Measurements from ENCODE around the gene SDR42E2.
"Not testable (repeated sequence)": the region's sequence is repeated elsewhere in the genome, so short reads cannot be mapped to it uniquely, and the experiment has no call there.

The SDR42E2 gene

DNA sequence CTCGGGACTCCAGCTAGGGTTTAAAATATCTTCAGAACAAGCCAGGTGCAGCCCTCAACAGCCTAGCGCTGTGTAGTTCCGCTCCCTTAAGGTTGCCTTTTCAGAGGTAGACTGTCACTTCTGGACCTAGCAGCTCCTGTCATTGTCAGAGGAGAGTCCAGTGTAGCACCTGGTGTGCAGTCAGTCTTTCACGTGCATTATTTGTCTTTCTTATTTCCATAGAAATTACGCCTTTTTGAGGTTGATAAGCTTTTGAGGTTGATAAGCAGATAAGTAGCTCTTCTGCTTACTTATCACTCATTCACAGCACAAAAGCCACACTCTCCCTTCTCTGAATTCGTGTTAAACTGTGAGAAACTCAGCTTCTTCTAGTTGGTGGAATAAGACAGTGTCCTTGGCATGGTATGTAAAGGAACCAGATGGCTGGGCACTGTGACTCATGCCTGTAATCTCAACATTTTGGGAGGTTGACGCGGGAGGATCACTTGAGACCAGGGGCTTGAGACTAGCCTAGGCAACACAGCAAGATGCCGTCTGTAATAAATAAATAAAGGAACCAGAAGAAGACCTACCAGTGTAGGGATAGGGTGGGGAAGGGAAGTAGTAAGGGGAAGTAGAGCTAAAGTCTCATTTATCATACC lies 54.0 kb downstream of the SDR42E2 start:
- DNase-seq = no peak

DNA sequence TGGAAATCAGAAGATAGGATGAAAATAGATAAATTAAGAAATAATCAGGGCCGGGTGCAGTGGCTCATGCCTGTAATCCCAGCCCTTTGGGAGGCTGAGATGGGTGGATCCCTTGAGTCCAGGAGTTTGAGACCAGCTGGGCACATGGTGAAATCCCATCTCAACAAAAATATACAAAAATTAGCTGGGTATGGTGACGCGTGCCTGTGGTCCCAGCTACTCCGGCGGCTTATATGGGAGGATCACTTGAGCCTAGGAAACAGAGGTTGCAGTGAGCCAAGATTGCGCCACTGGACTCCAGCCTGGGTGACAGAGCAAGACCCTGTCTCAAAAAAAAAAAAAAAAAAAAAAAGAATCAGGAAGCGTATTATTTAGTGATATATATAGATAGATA lies 54.5 kb downstream of the SDR42E2 start:
- not testable (repeated sequence) for DNase-seq

- no peak for DNase-seq
These were observed 55.8 kb downstream of the SDR42E2 start for GRCh38 chr16:22217890-22218730.

DNA sequence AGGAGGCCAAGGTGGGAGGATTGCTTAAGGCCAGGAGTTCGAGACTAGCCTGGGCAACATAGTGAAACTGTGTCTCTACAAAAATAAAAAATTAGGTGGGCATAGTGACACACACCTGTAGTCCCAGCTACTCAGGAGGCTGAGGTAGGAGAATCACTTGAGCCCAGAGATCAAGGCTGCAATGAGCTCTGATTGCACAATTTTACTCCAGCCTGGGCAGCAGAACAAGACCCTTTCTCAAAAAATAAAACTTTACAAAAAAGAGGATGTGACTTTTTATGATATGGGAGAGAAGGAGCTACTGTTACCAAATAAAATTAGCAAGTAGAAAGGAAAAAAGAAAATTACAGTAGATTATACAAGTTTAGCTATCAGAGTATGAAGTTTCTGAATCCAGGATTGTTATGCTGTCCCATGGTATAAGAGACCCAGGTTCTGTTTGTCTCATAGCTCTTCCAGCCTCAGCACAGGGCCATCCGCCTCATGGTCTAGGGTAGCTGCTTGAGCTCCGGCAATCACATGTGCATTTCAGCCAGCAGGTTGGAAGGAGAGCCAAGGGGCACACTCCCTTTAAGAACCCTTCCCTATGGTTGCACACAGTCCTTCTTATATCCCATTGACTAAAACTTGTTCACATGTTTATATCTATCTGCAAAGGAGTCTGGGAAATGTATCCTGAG lies 57.2 kb downstream of the SDR42E2 start:
- no peak for DNase-seq

- no peak for DNase-seq
These were observed 57.7 kb downstream of the SDR42E2 start for GRCh38 chr16:22220069-22220440.

DNA sequence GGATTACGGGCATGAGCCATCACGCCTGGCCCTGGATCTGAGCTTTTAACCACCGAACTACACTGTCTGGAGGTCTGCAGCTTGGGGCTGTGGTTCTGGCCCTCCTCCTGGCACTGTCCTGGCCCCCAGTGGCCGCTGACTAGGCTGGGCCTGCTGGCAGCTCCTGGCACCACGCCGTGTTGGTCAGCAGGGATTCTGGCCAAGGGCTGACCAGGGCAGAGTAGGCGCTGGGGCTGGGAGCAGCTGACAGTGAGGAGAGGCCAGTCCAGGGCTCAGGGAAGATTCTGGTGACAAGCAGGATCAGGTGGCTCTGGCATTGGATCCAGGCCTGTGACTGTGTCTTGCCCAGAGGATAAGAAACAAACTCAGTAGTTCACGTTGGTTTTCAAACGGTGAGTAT lies 58.4 kb downstream of the SDR42E2 start:
- no peak for DNase-seq

DNA sequence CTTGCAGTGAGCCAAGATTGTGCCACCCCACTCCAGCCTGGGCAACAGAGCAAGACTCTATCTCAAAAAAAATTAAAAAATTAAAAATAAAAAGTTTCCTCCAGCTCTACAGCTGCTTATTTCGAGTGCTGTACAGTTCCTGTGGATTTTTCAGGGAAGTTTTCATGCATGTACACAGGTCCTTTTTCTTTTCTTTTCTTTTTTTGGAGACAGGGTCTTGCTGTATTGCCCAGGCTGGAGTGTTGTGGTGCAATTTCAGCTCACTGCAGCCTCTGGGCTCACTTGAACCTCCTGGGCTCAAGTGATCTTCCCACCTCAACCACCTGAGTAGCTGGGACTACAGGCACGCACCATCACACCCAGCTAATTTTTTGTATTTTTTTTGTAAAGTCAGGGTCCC lies 59.7 kb downstream of the SDR42E2 start:
- no peak for DNase-seq

DNA sequence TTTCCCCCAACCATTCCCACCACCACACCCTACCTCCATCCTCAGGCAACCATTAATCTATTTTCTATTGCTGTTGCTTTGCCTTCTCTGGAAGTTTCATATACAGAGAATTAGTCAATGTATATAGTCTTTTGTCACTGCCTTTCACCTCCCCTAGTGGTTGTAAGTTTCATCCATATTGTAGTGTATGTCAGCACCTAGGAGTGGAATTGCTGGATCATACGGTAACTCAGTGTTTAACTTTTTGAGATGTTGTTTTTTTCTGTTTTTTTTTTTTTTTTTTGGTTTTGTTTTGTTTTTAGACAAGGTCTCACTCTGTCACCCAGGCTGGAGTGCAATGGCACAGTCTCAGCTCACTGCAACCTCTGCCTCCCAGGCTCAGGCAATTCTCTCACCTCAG lies 60.7 kb downstream of the SDR42E2 start:
- DNase-seq = no peak

DNA sequence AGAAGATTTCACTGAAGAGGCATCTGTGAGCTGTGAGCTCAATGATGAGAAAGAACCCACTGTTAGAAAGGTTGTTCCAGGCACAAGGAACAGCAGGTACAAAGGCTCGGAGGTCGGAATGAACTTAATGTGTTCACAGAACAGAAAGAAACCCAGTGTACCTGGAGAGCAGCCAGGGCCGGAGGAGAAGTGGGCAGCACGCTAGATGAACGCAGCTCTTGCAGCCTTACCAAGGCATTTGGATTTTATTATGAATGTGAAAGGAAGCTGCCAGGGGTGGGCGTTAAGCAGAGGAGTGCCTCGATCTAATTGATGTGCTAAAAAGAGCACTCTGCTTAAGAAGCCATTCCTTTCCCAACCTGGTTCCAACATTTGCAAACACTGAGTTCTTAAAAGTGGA lies 62.8 kb downstream of the SDR42E2 start:
- DNase-seq = no peak

- no peak for DNase-seq
These were observed 67.6 kb downstream of the SDR42E2 start for GRCh38 chr16:22229889-22230288.

GRCh38 chr16:22232277-22233036 lies 70.2 kb downstream of the SDR42E2 start:
- DNase-seq = peak; percentile 27

GRCh38 chr16:22233037-22233372 lies 70.7 kb downstream of the SDR42E2 start:
- no peak for DNase-seq

DNA sequence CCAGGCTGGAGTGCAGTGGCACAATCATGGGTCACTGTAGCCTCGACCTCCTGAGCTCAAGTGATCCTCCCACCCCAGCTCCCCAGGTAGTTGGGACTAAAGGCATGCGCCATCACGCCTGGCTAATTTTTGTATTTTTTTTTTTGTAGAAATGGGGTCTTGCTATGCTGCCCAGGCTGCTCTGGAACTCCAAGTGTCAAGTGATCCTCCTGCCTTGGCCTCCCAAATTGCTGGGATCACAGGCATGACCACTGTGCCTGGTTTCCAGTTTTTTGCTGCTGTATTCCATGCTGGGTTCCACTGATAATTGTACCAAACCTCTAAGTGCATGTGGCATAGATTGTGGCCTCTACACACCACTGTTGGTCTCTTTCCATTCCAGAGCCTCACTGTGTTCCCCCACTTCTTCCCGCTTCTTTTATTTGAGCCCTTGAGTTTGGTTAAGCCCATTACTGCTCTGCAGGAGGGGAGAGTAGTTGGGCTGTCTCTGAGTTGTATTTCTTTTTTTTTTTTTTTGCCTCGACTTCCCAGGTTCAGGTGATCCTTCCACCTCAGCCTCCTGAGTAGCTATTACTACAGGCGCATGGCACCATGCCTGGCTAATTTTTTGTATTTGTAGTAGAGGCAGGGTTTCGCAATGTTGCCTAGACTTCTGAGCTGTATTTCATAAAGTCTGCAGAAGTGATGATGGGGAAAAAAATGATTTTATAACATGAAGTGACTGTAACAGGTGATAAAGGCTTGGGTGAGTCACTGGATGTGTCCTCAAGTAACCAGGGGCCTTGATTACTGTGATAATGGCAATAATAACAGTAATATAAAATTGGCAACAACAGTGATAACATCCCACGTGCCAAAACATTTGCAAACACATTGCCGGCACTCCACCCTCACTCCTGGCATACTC lies 73.8 kb downstream of the SDR42E2 start:
- DNase-seq = no peak

DNA sequence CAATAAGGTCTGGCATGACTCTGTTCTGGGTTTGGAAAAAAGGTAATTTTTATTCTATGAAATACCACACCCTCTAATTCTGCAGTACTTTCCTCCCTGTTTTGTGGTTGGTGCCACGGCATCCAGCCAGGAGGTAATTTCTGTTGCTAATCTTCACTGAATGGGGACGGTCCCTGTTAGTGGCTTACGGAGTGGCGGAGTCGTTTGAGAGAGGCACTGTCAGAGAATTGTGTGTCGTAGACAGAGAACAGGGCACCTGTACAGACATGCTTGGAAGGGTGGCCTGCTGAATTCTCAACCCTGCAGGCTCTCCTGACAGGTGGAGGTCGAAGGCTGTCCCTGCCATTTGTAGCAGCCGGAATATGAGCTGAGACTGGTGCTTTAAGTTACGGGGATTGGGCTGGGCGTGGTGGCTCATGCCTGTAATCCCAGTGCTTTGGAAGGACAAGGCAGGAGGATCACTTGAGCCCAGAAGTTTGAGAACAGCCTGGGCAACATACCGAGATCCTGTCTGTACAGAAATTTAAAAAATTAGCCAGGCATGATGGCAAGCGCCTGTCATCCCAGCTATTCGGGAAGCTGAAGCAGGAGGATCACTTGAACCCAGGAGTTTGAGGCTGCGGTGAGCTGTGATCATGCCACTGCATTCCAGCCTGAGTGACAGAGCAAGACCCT lies 77.0 kb downstream of the SDR42E2 start:
- no peak for DNase-seq

- no peak for DNase-seq
These were observed 77.9 kb downstream of the SDR42E2 start for GRCh38 chr16:22240023-22240710.
